ENCODE results near the gene MERTK. TPM values are rescaled to one million over a fixed set of nuclear protein-coding genes. Genes with fewer than 3 reads are reported as not detected.

The MERTK gene
- total RNA-seq, 1 donor from 2014 or later, result 4.3 TPM

GRCh38 chr2:112045446-112046014 lies 147.1 kb downstream of the MERTK start:
- no peak for DNase-seq (ENCODE audit: low read depth)
- TF ChIP-seq, protein P1, sequence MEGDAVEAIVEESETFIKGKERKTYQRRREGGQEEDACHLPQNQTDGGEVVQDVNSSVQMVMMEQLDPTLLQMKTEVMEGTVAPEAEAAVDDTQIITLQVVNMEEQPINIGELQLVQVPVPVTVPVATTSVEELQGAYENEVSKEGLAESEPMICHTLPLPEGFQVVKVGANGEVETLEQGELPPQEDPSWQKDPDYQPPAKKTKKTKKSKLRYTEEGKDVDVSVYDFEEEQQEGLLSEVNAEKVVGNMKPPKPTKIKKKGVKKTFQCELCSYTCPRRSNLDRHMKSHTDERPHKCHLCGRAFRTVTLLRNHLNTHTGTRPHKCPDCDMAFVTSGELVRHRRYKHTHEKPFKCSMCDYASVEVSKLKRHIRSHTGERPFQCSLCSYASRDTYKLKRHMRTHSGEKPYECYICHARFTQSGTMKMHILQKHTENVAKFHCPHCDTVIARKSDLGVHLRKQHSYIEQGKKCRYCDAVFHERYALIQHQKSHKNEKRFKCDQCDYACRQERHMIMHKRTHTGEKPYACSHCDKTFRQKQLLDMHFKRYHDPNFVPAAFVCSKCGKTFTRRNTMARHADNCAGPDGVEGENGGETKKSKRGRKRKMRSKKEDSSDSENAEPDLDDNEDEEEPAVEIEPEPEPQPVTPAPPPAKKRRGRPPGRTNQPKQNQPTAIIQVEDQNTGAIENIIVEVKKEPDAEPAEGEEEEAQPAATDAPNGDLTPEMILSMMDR (conservative IDR thresholded peaks at IDR 0.05; ENCODE audit: low read depth, low read length), result no peak
- H3K4me3 ChIP-seq (ENCODE audit: low read depth, low read length), result no peak overlapping the region

DNA sequence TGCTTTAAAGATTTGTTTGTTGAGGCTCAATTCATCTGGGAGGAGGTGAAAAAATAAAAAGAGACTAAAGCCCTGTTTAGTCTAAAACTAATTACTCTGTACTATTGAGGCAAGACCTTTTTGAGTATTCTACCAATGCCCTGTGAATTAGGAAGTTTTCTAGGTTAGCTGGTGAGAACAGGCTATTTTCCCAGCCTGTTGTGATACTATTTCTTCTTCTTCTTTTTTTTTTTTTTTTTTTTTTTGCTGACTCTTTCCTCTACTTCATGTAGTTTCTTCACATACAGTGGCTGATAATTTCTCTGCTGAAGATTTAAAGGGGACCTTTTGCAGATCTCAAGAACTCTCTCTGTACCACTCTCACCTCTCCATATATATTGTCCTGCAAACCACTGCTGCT lies 147.8 kb downstream of the MERTK start:
- no peak overlapping the region for H3K4me3 ChIP-seq (ENCODE audit: low read depth, low read length)
- TF ChIP-seq, protein P1 (conservative IDR thresholded peaks at IDR 0.05; ENCODE audit: low read depth, low read length), result no peak
- no peak for DNase-seq (ENCODE audit: low read depth)

GRCh38 chr2:112047537-112048235 lies 149.3 kb downstream of the MERTK start:
- H3K4me3 ChIP-seq (ENCODE audit: low read depth, low read length), result no peak overlapping the region
- TF ChIP-seq, protein P1 (conservative IDR thresholded peaks at IDR 0.05; ENCODE audit: low read depth, low read length), result no peak
- no peak for DNase-seq (ENCODE audit: low read depth)

- no peak overlapping the region for H3K4me3 ChIP-seq (ENCODE audit: low read depth, low read length)
- DNase-seq (ENCODE audit: low read depth), result no peak
- TF ChIP-seq, protein P1 (conservative IDR thresholded peaks at IDR 0.05; ENCODE audit: low read depth, low read length), result no peak
Measured at GRCh38 chr2:112048236-112048592, 149.8 kb downstream of the MERTK start.

- DNase-seq (ENCODE audit: low read depth), result no peak
- TF ChIP-seq, protein P1 (conservative IDR thresholded peaks at IDR 0.05; ENCODE audit: low read depth, low read length), result peak; percentile 82
- no peak overlapping the region for H3K4me3 ChIP-seq (ENCODE audit: low read depth, low read length)
Measured at GRCh38 chr2:112048887-112049286, 150.5 kb downstream of the MERTK start.

GRCh38 chr2:112050316-112050715 lies 151.9 kb downstream of the MERTK start:
- no peak for DNase-seq (ENCODE audit: low read depth)
- no peak overlapping the region for H3K4me3 ChIP-seq (ENCODE audit: low read depth, low read length)
- TF ChIP-seq, protein P1 (conservative IDR thresholded peaks at IDR 0.05; ENCODE audit: low read depth, low read length), result no peak
